GM21390 (cell line): ENCODE data around the gene DENND5A.
A peak's percentile ranks its signal among the peaks of the same experiment; 100 is the strongest.

Experiments used
- ATAC-seq: cut with Tn5 transposase; IDR thresholded peaks from one replicate; pipeline ENCODE4 v1.9.1; 2021; ENCODE audit not compliant: unreplicated experiment

Gene DENND5A

DNA sequence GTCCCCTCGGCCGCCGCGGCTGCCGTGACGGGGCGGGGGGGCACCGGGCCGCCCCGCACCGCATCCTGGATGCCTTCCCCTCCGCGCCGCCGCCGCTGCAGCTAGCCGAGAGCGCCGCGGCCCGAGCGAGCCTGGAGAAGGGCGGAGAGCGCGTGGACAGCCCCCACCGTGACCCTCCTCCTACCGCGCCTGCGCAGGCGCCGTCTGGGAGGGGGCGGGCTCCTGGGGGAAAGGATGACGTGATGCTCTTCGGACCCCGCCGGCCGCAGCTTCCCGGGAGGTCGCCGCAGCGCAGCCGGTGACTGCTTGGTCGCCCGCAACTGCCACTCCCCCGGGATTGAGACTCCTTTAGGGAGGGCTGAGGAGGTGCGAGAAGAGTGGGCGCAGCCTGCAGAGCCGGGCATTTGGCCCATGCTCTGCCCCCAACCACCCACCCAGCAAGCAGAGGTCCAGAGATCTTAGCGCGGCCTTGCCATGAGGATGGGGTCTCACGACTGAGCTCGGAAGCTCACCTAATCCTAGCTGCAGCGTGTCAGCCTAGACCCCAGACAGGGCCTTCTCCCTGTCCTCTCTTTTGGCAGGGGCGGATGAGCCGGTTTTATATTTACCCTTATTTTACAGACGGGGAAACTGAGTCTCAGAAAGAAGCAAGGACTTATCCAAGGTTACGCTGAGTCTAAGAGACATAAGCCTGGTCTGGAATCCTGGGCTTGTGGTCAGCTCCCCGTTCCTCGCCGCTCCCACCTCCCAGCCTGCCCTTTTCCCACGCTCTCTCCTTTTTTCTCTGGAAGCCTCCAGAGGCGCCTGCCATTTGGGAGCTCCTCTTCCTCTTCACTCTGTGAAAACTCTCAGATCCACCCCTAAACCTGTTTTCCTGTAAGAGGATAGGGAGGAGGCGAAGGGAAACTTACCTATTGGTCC is at the start of gene DENND5A:
TSS of gene DENND5A (minus strand) at position 140 of the 921 bp plus-strand sequence. CDS start 281 bp downstream, outside the sequence.
- ATAC-seq: peak; percentile 41

DNA sequence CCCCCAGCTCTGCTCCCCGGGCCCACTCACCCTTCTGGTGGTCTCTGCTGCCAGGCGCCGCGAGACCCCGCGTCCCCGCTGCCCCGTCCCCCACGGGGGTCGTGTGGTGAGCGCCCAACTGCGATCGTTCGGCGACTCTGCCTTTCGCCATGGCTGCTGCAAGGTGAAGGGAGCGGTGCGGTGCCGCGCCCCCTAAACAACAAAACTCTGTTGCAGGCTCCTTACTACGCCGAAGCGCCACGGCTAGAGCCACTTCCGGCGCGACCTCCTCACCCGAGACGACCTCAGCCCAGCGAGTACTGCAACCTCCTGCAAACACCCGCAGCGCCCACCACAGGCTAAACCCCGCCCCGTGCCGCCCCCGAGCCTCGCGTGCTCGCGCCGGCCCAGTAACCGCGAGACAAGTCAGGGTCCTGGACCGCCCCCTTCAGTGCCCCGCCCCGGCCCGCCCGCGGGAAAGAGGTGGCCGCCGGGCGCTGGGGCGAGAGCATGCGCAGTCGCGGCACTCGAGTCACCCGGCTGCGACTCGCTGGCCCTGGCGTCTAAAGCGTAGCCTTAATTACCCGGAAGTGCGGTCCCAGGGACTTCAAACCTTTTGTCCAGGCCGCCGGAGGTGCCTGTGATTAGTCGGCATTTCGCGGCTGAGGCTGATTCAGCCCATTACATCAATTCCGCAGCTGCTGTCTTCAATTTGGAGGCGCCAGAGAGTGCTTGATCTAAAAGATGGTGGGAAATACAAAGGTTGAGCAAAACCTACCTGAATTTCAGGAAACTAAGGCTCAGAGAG is 49.3 kb upstream of the DENND5A start, which contains the start of gene TMEM41B:
TSS of gene TMEM41B (minus strand) at position 303 of the 787 bp plus-strand sequence. CDS start at position 151, 152 bp downstream.
- ATAC-seq: peak; percentile 96

DNA sequence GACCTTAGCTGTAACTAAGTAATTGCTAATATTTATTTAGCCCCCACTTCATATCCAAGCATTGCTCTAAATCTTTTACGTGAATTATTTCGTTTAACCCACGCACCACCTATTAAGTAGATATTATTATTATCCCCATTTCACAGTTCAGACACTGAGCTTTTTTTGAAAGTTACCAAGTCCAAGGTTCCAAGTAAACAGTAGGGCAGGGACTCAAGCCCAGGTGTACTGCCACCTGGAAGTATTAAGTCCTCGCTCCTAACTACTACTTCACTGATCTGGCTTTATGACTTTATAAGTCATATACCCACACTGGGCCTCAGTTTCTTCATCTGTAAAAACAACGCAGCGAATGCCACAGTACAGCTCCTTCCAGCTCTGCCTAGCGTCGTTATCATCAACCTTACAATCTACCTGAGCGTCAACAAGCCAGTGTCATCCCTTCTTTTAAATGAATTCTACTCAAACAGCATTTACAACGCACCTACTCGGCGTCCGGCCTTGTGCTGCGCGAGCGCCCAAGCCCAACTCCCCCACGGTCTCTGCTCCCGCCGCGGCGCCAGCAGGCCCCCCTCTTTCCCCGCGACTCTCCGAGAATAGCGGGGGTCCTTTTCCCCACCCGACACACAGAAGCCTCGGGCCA is 48.6 kb upstream of the DENND5A start:
- ATAC-seq: peak; percentile 14

DNA sequence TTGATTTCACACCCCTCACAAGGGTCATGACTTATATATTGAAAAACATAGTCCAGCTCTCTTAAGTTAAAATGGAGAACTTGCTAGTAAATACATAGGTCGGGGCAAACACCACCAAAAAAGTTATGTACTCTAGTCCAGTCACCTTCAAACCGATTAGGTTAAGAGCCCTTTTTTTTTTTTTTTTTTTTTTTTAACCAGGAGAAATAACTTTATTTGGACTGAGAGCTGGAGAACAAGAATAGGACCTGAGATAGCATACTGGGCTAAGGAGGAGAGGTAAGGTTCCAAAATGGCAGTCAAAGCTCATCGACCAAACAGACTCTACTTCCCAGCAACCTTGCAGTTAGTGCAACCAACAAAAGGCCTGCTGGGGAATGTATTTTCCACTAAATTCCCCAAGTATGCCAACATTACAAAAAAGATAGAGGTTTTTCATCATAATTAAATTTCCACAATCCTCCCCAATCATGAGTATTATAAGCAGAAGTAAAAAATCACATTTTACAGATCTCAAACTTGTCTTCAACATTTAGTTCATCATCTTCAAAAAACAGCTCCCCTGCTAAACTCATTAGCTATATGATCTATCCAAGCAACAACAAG is 45.4 kb upstream of the DENND5A start:
- no peak for ATAC-seq

DNA sequence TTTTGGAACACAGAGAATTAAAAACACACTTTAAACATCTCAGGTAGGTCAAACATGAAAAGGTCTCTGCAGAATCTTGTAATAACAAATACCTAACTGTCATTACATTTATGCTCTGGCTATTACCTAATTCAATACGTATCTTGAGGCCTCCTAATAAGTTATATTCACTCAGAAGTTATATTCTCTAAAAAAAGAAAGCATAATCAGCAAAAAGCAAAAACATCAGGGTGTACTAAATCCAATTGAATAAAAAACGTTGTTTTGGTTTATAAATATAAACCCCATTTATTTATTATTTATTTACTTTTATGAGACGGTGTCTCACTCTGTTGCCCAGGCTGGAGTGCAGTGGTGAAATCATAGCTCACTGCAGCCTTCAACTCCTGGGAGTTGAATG is 39.0 kb upstream of the DENND5A start:
- ATAC-seq: no peak

DNA sequence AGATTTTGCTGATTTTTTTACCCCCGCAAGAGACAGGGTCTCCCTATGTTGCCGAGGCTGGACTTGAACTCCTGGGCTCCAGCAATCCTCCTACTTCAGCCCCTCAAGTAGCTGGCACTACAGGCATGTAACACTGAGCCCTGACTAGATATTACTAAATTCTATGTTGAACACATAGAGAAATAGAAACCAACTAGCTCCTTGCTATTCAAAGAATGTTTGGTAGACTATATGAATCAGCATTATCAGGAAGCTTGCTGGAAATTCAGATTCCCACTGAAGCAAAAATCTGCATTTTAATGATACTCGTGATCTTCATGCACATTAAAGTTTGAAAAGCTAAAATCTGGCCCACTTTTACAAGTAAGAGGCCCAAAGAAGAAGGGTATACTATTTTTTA is 37.3 kb upstream of the DENND5A start:
- no peak for ATAC-seq

DNA sequence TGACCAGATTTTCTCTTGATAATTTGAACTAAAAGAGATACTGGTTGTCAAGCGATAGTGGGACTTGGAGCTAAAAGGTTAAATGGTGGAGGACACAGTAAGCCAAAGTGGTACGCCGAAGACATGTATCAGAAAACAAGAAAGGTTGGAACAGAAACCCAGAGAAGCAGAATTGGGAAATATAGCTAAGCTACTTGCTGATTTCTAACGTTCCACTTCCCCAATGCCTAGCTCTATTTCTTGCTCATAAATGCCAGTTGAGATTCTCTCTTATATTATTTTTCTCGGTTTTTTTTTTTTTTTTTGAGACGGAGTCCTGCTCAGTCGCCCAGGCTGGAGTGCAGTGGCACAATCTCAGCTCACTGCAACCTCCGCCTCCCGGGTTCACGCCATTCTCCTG is 36.6 kb upstream of the DENND5A start:
- ATAC-seq: no peak

DNA sequence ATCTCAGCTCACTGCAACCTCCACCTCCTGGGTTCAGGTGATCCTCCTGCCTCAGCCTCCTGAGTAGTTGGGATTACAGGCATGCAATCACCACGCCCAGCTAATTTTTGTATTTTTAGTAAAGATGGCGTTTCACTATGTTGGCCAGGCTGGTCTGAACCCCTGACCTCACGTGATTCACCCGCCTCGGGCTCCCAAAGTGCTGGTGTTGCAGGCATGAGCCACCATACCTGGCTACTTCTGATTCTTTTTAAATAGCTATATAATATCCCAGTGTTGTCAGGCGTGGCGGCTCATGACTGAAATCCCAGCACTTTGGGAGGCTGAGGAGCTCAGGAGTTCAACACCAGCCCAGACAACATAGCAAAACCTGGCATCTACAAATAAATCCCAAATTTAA is 28.5 kb upstream of the DENND5A start:
- no peak for ATAC-seq

DNA sequence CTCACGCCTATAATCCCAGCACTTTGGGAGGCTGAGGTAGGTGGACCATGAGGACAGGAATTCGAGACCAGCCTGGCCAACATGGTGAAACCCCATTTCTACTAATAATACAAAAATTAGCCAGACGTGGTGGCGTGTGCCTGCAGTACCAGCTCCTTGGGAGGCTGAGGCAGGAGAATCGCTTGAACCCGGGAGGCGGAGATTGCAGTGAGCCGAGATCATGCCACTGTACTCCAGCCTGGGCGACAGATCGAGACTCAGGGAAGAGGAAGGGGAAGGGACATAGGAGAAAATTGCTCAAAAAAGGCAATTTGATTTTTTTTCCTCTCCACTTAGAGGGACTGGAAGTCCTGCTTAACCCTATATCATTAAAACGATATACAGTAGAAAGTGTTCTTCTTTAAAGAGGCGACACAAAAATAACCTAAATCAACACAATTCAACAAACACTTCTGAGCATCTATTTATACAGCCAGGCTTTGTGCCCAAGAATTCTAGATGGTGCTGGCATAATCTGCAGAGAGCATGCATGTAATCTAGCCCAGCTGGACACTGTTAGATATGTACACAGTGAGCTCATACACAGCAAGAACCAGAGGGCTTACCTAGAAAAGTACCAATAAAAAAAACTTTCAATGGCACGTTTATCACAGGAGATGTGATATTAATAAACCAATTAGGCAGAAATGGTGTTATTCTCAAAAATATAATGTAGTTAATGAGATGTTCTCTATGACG is 20.9 kb upstream of the DENND5A start:
- ATAC-seq: no peak

DNA sequence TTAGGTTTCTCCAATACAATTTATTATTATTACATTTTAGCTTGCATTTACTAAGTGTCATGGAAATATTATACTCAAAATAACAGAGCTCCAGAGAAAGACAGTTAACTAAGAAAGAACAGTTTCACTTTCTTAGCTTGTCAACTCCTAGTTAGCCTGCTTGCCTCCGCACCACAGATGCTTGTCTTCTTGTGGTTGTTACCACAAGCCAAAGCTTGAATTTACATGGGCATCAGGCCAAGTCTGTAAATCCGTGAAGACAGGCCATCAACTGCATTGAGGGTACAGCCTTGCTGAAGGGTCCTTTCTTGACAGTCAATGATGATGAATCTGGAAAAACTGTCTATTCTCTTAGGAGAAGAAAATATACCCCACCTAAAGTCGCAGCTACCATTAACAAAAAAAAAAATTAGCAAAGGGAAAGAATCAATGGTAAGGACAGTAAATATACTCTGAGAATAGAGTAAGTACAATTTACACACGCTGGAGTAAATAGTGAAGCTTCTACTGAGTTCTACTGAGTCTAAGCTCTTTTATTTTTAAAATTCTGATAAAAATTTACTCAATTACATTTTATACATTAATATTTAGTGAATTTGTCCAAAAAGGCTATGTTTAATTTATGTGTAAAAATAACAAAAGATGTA is 15.6 kb upstream of the DENND5A start:
- ATAC-seq: peak; percentile 97

DNA sequence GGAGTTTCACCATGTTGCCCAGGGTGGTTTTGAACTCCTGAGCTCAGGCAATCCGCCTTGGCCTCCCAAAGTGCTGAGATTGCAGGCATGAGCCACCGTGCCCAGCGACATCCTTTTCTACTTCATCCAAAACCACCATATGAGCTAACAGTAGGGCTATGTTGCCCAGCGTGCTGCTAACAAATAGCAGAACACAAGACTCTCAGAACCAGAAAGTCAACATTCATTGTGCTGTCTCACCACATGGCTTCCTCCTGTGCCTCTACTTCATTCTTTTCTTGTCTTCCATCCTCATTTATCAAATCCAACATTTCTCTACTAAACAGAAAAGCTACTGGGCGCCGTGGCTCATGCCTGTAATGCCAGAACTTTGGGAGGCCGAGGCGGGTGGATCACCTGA is 12.0 kb upstream of the DENND5A start:
- no peak for ATAC-seq

DNA sequence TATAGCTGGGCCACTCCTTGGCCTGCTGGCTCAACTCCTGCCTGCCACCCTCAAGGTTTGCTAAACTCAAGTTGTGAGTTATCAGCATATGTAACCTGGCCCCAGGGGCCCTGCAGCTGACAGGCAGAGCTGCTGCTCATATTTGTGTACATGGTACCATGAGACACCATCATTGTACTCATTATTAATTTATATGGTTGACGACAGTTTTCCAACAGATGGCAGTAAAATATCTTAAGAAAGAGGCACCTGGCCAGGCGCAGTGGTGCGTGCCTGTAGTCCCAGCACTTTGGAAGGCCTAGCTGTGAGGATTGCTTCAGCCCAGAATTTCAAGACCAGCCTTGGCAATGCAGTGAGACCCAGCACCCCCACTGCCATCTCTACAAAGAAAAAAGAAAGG is 11.4 kb upstream of the DENND5A start:
- ATAC-seq: no peak

DNA sequence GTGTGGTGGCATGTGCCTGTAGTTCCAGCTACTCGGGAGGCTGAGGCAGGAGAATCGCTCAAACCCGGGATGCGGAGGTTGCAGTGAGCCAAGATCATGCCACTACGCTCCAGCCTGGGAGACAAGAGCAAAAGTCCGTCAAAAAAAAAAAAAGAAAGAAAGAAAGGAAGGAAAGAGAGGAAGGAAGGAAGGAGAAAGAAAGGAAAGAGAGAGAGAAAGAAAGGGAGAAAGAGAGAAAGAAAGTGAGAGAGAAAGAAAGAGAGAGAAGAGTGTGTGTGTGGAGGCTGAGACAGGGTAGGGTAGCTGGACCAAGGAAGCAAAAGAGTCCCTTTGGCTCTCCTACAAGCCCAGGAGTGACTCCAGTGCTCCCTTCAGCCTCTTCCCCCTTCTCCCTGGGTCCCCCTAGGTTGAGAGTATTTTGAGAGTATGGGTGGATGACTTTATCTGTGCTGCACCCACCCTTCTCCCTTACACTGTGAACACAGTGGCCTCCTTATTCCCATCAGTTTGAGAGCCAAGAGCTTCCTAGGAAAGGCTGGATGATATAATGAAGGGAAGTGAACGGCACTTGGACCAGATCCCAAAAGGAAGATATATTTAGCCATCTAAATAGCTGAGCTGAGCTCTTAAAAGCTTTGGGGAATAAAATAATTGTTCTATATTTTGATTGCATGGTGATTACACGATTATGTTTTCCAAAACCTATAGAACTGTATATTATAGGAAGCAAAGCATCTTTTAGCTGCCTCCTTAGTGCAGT is 9.5 kb upstream of the DENND5A start:
- ATAC-seq: no peak

DNA sequence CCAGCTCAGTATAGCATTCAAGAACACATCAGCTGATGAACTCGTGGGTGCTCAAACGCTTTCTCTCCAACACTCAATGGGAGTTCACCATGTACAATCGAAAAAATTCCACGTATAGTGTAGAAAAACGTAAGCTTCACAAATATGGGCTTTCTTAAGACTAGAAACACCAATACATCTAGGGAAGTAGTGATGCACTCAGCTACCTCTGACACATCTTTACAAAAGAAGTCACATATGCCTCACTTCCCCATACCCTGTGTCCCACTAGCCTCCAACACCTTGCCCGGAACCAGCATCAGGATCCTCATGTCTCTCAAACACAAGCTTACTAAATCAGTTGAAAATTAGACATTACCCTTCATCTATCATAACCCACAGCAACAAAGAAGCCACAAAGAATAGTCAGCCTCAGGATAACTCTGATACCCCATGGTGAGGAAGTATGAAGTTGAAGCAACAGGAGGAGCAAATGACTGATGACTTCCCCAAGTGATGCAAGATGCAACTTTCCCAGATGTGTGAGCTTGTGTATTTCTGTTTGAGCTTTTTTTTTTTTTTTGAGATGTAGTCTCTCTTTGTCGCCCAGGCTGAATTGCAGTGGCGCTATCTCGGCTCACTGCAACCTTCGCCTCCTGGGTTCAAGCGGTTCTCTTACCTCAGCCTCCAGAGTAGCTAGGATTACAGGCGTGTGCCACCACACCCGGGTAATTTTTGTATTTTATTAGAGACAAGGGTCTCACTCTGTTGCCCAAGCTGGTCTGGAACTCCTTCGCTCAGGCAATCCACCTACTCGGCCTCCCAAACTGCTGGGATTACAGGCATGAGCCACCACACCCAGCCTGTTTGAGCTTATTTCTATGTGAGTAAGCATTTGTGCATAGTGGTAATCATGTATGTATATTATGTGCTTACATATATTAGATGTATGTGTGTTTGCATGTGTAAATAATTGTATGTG is 8.5 kb upstream of the DENND5A start:
- no peak for ATAC-seq

DNA sequence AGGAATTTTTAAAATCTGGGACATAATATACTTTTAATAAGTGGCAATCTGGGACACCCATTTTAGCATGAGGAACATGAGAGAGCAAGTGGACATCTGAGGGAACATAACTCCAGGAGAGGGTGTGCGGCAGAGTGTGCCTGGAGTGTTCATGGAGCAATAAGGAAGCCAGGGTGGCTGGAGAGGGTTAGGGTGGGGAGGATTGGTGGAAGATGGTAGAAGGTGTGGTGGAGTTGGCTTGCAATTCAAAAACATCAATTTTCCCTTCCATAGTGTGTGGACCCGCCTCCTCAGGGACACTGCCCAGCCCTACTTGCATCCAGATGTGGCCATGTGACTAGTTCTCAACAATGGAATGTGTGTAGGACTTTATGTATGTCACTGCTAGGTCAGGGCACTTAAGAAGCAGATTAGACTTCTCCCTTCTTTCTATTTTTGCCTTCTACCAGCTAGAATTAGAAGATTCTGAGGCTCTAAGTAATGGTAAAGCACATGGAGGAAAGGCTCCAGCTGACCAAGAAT is 4.4 kb upstream of the DENND5A start:
- ATAC-seq: no peak

DNA sequence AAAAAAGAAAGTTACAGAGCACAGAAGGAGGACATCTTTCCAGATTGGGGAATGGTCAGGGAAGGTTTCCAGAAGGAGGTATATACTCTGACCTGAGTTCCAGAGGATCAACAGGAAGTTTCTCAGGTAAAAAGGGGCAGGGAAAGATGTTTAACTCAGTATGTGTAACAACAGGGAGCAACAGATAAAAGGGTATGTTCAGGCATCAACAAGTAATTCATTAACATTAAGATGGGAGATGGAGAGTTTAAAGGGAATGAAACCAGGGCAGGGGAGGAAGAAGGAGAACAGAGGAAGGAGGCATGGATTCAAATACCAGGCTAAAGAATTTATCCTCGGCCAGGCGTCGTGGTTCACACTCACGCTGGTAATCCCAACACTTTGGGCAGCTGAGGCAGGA is 2.5 kb upstream of the DENND5A start:
- no peak for ATAC-seq

DNA sequence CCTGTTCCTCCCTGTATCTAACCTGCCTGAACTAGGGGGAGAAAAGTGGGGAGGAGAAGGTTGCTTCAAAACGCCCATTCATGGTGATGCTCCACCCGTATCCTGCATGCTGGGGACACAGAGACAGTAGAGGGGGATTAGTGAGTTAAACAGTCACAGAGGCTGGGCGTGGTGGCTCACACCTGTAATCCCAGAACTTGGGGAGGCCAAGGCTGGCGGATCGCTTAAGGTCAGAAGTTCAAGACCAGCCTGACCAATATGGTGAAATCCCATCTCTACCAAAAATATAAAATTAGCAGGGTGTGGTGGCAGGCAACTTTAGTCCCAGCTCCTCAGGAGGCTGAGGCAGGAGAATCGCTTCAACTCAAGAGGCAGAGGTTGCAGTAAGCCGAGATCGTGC is 1.8 kb upstream of the DENND5A start:
- ATAC-seq: no peak
